ENCODE results near the gene CDH13. TPM values are rescaled to one million over a fixed set of nuclear protein-coding genes. Genes with fewer than 3 reads are reported as not detected.

Gene CDH13
- total and polyA plus RNA-seq, 2 of the 8 experiments (the other 6 are each of a cell fraction or from before 2014, with no cell fraction given): 2.3 to 2.4 TPM

GRCh38 chr16:83443972-83444371 is 817.2 kb downstream of the CDH13 start:
- H3K36me3 ChIP-seq (ENCODE audit: control insufficient read depth in 2 of 4, insufficient read depth in 4 of 4, low read length in 3 of 4): no peaks in the 10 kb centered on the region
- no peak overlapping the region for H4K91ac ChIP-seq (replicated peaks; ENCODE audit: insufficient read length, low read length)
- H3K4me3 ChIP-seq (ENCODE audit: extremely low read depth in 1 of 4, insufficient read depth in 2 of 4, low read depth in 3 of 4, low read length in 4 of 4): no peak overlapping the region
- H3K27ac ChIP-seq (ENCODE audit: low read depth, low read length): no peak overlapping the region
- no peak overlapping the region for H4K5ac ChIP-seq (ENCODE audit: insufficient read length, low read depth, low read length)
- no peak overlapping the region for H2BK12ac ChIP-seq (ENCODE audit: low read depth, low read length)
- no peaks in the 10 kb centered on the region for H3K27me3 ChIP-seq (replicated peaks in 1 of 4; ENCODE audit: control insufficient read depth in 3 of 4, extremely low read depth in 1 of 4, insufficient read depth in 3 of 4, low read length in 3 of 4)
- H2BK15ac ChIP-seq (ENCODE audit: low read length): no peak overlapping the region
- no peak overlapping the region for H2BK20ac ChIP-seq (ENCODE audit: low read length)
- no peak overlapping the region for H3K4me2 ChIP-seq (ENCODE audit: insufficient read depth in 1 of 2, low read depth in 2 of 2, low read length in 2 of 2)
- POLR2A ChIA-PET (ENCODE audit: partially characterized antibody): no interaction called here
- H3K9me3 ChIP-seq (ENCODE audit: insufficient read depth in 2 of 2, low read depth in 1 of 2, low read length in 1 of 2): no peaks in the 10 kb centered on the region
- no peak overlapping the region for H3K56ac ChIP-seq (replicated peaks; ENCODE audit: insufficient read length, low read depth, low read length)
- no peaks in the 10 kb centered on the region for H3K4me1 ChIP-seq (replicated peaks in 1 of 4; ENCODE audit: control insufficient read depth in 3 of 4, insufficient read depth in 4 of 4, low read length in 3 of 4)
- no peak overlapping the region for H3K4ac ChIP-seq (replicated peaks; ENCODE audit: insufficient read length, low read depth, low read length)
- CTCF ChIA-PET (ENCODE audit: partially characterized antibody): interaction anchor here (0.6 to 1.1 kb wide), 2 partner anchors 327 to 443 kb away, joined by 3 read pairs; no protein-coding TSS in a partner anchor
- no peak overlapping the region for H3K18ac ChIP-seq (ENCODE audit: extremely low read depth, low read length)
- H3K9ac ChIP-seq (replicated peaks in 1 of 4; ENCODE audit: extremely low read depth in 1 of 4, low read depth in 3 of 4, low read length in 3 of 4): no peak overlapping the region
- H3K79me1 ChIP-seq (ENCODE audit: low read depth, low read length): no peaks in the 10 kb centered on the region
- H4K8ac ChIP-seq (ENCODE audit: extremely low read depth, insufficient read depth, low read length): no peak overlapping the region
- no peak overlapping the region for H2BK5ac ChIP-seq (ENCODE audit: low read depth, low read length)
- FAIRE-seq (no peak), DNase-seq (ENCODE audit: low read depth in 1 of 2, low spot score in 2 of 2) (no peak)
- no peak overlapping the region; the same call in 1 of the 2 replicates for H2AK5ac ChIP-seq (ENCODE audit: low read depth, low read length)
- no peaks in the 10 kb centered on the region for H3K23me2 ChIP-seq (ENCODE audit: low read depth, low read length)
- H2BK120ac ChIP-seq (replicated peaks; ENCODE audit: low read depth, low read length): no peak overlapping the region
- TF ChIP-seq SIX5 (IDR thresholded peaks at IDR 0.05; ENCODE audit: low read depth, low read length): no peak
- H2AFZ ChIP-seq (ENCODE audit: low read length): no peak overlapping the region
- H3K23ac ChIP-seq (ENCODE audit: insufficient read length): no peak overlapping the region
- no peaks in the 10 kb centered on the region for H4K20me1 ChIP-seq (replicated peaks in 1 of 2; ENCODE audit: control insufficient read depth in 1 of 2, insufficient read depth in 2 of 2, low read length in 2 of 2)
- H3K79me2 ChIP-seq (ENCODE audit: control insufficient read depth in 1 of 2, insufficient read depth in 2 of 2, low read length in 2 of 2): no peaks in the 10 kb centered on the region
- no peak overlapping the region for H3K14ac ChIP-seq (ENCODE audit: insufficient read length)
- 94% methylated on average over 3 of the region's 3 CpGs; no CpG with 5 or more reads in 1 of the 2 experiments for WGBS, 2 experiments (ENCODE audit: extremely low coverage in 1 of 2, insufficient coverage in 1 of 2, insufficient read length in 1 of 2, insufficient replicate concordance in 2 of 2, low coverage in 1 of 2, low lambda C conversion rate in 2 of 2, missing lambda C conversion rate in 1 of 2)
